ENCODE measurements around the gene TIAM1.

The TIAM1 gene

DNA sequence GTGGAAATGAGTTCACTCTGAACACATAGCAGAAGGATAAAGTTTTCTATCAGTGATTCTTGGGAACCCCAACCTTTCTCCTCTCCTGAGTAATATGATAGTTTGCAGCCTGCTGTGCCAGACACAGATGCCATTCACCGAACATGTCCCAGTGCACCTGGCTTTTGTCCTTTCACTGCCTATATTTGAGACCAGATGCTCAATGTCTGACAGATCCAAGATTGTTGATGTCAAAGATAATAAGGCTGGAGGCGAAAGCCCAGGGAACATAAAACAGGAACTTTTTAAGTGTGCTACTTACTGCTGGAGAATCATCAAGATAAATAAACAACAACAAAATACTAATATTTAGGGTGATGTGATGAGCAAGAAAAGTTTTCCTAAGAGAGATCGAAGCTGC, 139.3 kb downstream of the TIAM1 start:
- Histone ChIP-seq H3K4me3 (ENCODE audit: low read depth, low read length) (no peak overlapping the region), H3K27me3 (no peaks in the 10 kb centered on the region), H3K9me3 (no peaks in the 10 kb centered on the region), H3K36me3 (no peaks in the 10 kb centered on the region), H3K4me1 (peaks cover 6% of the 10 kb centered on the region; the same call in 1 of the 2 replicates)
- peak; percentile 18 for DNase-seq
- TF ChIP-seq, protein P1, sequence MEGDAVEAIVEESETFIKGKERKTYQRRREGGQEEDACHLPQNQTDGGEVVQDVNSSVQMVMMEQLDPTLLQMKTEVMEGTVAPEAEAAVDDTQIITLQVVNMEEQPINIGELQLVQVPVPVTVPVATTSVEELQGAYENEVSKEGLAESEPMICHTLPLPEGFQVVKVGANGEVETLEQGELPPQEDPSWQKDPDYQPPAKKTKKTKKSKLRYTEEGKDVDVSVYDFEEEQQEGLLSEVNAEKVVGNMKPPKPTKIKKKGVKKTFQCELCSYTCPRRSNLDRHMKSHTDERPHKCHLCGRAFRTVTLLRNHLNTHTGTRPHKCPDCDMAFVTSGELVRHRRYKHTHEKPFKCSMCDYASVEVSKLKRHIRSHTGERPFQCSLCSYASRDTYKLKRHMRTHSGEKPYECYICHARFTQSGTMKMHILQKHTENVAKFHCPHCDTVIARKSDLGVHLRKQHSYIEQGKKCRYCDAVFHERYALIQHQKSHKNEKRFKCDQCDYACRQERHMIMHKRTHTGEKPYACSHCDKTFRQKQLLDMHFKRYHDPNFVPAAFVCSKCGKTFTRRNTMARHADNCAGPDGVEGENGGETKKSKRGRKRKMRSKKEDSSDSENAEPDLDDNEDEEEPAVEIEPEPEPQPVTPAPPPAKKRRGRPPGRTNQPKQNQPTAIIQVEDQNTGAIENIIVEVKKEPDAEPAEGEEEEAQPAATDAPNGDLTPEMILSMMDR (IDR thresholded peaks at IDR 0.05; ENCODE audit: low read depth, low read length) = no peak

GRCh38 chr21:31203431-31204054, 140.5 kb downstream of the TIAM1 start:
- Histone ChIP-seq H3K4me1 (peaks cover 6% of the 10 kb centered on the region; the same call in 1 of the 2 replicates), H3K9me3 (no peaks in the 10 kb centered on the region), H3K36me3 (no peaks in the 10 kb centered on the region), H3K4me3 (ENCODE audit: low read depth, low read length) (no peak overlapping the region), H3K27me3 (no peaks in the 10 kb centered on the region)
- TF ChIP-seq, protein P1 (IDR thresholded peaks at IDR 0.05; ENCODE audit: low read depth, low read length) = no peak
- DNase-seq = no peak

DNA sequence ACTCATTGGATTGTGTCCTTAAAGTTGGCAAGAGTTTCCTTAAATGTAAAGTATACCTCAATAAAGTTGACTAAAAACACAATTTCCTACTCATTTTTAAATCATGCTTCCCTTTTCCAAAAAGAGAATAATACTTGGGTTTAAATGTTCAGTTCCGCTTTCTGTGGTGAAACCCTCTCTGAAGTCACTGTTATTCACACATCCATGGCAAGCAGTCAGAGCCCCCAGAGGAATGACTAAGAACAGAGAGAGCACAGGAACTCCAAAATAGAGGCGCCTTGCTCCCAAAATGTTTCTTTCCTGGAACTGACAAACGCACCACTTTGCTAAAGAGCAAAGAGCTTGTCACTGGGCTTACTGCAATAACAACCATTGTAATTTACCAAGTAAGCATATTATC, 142.5 kb downstream of the TIAM1 start:
- Histone ChIP-seq H3K4me3 (ENCODE audit: low read depth, low read length) (no peak overlapping the region), H3K36me3 (no peaks in the 10 kb centered on the region), H3K27me3 (no peaks in the 10 kb centered on the region), H3K9me3 (no peaks in the 10 kb centered on the region; the same call in 1 of the 2 replicates), H3K4me1 (peaks cover 6% of the 10 kb centered on the region; the same call in 1 of the 2 replicates)
- DNase-seq = no peak
- TF ChIP-seq, protein P1 (IDR thresholded peaks at IDR 0.05; ENCODE audit: low read depth, low read length) = no peak

DNA sequence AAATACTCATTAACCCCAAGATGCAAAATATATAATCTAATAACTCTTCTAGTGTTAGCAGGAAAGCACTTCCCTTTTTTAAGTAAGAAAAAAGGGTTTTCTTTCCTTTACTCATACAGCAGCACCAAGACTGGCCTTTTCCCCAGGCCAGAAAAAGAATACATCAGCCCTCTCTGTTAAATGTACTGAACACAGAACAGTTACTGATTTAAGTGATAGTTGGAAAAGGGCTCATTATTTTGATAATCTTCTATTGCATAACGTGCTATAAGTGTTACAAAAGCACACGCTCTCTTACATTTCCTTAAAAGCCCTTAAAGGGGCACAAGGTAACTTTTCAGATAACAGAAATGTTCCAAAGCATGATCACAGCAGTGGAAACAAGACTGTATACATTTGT, 142.9 kb downstream of the TIAM1 start:
- peaks cover 6% of the 10 kb centered on the region; the same call in 1 of the 2 replicates for H3K4me1 ChIP-seq
- H3K27me3 ChIP-seq = no peaks in the 10 kb centered on the region
- no peaks in the 10 kb centered on the region for H3K36me3 ChIP-seq

GRCh38 chr21:31198575-31198974, 145.5 kb downstream of the TIAM1 start:
- H3K4me3 ChIP-seq (ENCODE audit: low read depth, low read length) = no peak overlapping the region
- no peaks in the 10 kb centered on the region; the same call in 1 of the 2 replicates for H3K9me3 ChIP-seq
- no peak for DNase-seq
- no peaks in the 10 kb centered on the region for H3K27me3 ChIP-seq
- H3K36me3 ChIP-seq = no peaks in the 10 kb centered on the region
- TF ChIP-seq, protein P1 (IDR thresholded peaks at IDR 0.05; ENCODE audit: low read depth, low read length) = peak; percentile 61
- no peaks in the 10 kb centered on the region for H3K4me1 ChIP-seq

More for the DNA sequence above, 142.9 kb downstream of the TIAM1 start:
- H3K9me3 ChIP-seq = no peaks in the 10 kb centered on the region; the same call in 1 of the 2 replicates
- H3K4me3 ChIP-seq (ENCODE audit: low read depth, low read length) = no peak overlapping the region
- TF ChIP-seq, protein P1 (IDR thresholded peaks at IDR 0.05; ENCODE audit: low read depth, low read length) = no peak
- DNase-seq = no peak

DNA sequence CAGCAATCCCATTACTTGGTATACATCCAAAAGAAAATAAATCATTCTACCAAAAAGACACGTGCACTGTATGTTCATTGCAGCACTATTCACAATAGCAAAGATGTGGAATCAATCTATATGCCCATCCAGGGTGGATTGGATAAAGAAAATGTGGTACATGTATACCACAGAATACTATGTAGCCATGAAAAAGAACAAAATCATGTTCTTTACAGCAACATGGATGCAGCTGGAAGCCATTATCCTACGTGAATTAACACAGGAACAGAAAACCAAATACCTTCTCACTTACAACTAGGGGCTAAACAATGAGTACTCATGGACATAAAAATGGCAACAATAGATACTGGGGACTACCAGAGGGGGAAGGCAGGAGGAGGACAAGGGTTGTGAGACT, 147.3 kb downstream of the TIAM1 start:
- H3K27me3 ChIP-seq = no peaks in the 10 kb centered on the region
- TF ChIP-seq, protein P1 (IDR thresholded peaks at IDR 0.05; ENCODE audit: low read depth, low read length) = no peak
- H3K9me3 ChIP-seq = no peaks in the 10 kb centered on the region; the same call in 1 of the 2 replicates
- H3K4me3 ChIP-seq (ENCODE audit: low read depth, low read length) = no peak overlapping the region
- no peaks in the 10 kb centered on the region for H3K36me3 ChIP-seq
- H3K4me1 ChIP-seq = no peaks in the 10 kb centered on the region
- no peak for DNase-seq

Measured in BE2C (cell line).